Measurements from ENCODE around the gene OSM.

Gene OSM

DNA sequence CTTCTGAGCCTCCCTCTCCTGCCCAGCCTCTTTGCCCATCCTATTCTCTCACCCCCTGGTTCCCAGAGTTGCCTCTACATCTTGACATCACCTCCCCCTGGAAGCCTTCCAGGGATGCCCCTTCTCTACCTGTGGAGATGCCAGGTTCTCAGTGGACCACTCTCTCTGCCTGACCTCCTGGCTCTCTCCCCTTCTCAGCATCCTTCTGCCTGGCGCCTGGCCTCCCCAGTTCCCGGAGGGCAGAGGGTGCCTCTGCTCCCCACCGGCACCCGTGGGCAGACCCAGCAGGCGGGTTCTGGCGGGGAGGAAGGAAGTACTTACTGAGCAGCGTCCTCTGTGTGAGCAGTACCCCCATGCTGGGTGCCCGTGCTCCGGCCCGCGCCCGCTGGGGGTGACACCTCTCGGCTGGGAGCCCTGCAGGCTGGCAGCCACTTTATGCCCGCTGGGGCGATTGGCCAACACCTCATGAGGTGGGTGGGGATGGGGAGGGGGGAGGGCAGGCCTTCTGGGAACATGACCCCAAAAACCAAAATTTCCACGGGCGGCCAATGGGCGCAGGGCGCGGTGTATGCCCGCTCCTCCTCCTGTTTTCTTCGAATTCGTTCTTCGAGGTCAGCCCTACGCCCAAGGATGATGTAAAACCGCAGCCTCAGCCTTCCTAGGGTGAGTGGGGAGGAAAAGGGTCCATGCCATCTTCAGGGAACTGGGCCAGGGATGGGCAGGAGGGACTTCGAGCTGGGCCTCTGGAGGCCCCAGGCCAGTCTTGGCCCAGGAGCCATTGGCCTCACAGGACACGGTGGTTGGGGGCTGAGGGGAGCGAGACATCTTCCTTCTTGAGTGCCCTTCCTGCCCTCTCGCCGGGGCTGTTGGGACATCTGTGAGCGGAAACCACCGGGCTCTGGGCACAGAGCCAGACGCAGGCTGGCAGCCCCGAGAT lies at the start of gene OSM:
OSM (minus strand) TSS at position 407 of the 937 bp plus-strand sequence; CDS start at position 355, 52 bp downstream.
- DNase-seq = peak; percentile 70

DNA sequence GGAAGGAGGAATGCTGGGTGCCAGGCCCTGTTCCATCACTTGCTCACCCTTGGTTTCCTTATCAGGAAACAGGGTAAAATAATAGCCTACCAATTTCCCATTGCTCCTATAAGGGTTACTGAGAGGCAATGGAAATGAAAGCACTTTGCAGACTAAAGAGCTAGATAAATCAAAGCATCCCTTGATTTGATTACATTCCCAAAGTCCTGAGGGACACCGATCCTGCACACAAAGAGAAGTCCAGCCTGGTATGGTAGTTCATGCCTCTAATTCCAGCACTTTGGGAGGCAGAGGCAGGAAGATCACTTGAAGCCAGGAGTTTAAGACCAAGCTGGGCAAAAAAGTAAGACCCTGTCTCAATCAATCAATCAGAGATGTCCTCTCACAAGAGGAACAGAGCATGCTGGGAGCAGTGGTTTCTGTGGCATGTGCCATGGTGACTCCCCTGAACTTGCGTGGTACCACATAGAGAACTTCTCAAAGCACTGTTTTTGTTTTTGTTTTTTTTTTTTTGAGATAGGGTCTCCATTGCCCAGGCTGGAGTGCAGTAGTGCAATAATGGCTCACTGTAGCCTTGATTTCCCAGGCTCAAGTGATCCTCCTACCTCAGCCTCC lies 49.4 kb upstream of the OSM start:
- DNase-seq = no peak

DNA sequence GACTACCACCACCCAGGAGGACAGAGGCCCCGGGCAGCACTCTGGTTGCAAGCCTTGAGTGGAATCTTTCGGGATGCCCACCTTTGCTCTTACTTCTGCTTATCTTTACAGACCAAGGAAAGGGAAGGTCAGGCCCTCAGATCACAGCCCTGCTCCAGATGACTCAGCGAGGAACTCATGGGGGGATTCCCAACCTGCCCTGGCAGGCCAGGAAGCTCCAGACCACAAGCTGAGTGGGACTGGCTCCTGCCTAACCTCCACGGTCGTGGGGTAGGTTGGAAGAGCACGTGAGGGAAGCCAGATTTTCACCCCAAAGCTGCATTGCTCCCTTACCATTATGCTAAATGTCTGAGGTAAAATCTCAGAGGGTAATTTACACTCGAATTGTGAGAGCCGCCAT lies 48.3 kb upstream of the OSM start:
- peak; percentile 27 for DNase-seq

DNA sequence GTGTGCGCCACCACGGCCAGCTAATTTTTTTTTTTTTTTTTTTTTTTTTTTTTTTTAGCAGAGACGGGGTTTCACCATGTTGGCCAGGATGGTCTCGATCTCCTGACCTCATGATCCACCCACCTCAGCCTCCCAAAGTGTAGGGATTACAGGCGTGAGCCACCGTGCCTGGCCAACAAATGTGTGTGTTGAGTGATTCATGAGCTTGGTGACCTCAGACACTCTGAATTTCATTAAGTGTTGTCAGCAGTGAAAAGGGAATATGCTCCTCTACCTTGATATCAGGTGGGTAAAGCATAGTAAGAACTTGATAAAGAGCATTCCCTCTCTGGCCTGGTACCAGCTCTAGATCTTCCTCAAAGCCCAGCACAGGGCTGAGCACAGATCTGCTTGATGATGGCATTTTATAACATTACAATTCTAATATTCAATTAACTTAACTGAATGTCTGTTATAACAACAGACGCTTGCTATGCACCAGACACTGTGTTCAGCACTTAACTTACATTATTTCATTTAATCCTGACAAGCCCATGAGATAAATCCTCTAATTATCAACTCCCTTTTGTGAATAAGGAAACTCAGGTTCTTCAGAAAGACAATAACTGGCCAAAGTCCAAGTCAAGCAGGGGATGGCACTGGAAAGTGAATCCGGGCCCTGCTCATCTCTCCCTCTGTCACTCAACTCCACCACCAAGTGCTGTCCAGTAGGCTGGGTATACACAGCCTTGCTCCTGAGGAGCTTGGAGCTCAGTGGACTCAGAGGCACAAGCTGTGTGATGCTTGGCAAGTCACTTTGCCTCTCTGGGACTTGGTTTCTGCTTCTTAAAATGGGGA lies 47.1 kb upstream of the OSM start:
- DNase-seq = no peak

DNA sequence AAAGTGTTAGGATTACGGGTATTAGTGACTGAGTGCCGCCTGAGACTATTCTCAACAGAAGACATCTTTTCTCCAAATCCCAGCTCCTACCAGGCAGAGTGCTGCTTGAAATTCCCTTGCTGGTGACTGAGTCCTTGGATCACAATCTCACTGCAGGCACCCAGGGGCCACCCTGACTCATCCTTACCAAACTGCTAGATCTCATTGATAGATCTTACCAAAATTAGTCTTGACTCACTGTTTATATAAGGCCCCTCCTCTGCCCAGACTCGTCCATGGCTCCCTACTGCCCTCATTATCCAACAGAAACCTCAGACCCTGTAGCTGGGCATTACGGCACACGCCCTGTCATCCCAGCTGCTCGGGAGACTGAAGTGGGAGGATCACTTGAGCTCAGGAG lies 45.4 kb upstream of the OSM start:
- DNase-seq = no peak

DNA sequence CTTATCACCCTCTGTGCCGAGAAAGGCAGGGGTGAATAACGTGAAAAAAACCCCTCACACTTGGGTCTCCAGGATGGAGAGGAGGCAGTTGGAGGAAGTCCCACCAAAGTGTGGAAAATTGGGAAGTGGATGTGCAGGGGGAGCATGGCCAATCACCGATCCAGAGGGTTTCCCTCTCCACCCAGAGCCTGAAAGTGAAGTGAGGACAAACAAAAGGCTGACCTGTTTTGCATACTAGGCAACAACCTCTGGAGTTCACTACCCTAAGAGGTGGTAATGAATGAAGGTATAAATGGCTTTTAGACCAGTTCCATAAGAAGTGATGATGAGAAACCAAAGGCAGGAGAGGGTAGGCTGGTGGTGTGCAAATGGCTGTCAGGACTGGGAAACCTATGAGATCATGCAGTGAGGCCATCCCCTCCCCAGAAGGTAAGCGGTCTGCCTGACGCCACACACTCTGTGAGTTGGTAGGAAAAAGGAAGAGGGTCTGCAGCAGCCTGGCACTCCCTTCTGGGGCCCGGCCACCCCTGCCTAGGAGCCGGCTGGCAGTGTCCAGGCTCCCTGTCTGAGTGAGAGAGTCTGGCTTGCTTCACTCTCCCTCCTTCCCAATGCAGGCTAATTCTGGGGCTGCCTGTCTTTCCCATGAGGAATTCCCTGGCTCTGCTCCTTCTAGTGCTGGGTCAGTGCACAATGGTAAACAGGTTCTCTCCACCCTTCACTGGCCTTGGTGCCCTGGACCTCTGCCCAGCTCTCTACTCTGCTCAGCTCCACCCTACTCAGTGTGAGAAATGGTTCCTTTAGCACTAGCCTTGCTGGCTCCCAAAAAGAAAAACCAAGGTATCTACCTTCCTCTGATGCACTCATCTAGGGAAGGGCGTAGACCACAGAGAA lies 44.5 kb upstream of the OSM start:
- no peak for DNase-seq

DNA sequence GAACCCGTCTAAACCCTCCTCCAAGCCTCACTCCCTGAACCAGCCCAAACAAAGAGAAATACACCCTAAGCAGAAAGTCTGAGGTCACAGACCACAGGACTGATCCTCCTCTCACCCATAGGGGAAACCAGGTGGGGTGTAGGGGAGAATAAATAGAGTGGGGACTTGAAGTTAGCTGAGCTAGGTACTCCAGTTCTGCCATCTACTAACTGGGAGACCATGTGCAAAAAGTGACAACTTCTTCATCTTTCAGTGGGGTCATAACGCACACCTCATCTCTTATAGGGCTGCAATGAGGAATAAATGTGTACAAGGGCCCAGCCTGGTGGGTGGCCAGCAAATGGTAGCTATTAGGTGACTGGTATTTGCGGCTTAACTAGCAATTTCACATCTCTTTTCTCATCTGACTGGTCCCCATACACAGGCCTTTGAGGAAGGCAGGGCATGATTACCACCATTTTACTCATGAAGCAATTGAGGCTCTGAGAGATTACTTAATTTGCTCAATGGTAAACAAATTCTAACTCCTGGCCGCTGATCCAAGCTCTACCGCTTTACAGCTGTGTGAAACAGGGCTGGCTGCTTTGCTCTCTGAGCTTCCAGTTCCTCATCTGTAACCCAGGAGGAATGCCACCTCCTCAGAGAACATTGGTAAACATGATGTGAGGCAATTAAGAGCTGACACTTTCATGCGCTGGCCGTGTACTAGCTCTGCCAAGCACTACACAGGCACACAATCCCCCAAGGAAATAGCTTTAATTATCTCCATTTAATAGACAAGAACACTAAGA lies 43.5 kb upstream of the OSM start:
- DNase-seq = no peak

DNA sequence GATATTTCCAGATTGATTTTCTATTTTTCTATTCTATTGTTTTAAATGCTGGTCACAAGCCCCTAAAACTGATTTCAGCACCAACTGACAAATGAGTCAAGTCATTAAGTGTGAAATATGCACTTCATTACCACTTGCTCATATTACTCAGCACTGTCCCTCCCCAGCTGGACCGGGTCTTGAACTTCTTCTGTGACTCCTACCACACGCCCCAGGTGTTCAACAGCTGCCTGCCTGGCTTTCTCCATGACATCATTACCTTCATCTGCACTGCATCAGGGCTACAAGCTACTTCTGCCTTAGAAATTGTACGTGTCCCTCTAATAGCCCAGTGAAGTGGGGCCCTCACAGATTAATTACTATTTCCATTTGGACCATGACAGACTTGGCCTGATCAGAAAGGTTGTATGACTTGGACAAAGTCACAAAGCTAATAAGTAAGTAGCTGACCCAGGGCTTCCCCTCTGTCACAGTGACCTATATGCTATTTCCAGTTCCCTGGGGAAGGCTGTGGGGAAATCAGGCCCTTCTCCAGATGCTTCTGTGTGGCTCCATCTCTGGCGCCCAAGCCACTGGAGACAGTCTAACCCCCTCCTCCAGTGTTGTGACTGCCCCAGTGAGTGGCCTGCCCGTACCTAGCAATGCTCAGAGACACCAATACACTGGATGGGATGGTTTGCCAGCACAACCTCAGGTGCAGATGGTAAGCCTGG lies 42.0 kb upstream of the OSM start:
- no peak for DNase-seq

DNA sequence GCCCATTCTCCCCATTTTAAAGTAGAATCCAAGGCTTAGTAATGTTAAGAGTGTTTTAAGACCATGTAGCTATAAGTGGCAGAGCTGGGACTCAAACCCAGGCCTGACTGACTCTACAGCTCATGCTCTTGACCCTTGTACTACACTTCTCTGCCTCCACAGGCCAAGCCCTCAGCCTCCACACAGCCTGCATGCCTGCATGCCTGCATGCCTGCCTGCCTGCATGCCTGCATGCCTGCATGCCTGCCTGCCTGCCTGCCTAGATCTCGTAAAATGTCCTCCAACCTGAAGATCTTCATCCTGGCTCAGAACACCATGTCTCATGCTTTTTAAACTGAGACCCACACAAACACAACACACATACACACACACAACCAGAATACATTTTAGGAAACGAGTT lies 41.4 kb upstream of the OSM start:
- no peak for DNase-seq

DNA sequence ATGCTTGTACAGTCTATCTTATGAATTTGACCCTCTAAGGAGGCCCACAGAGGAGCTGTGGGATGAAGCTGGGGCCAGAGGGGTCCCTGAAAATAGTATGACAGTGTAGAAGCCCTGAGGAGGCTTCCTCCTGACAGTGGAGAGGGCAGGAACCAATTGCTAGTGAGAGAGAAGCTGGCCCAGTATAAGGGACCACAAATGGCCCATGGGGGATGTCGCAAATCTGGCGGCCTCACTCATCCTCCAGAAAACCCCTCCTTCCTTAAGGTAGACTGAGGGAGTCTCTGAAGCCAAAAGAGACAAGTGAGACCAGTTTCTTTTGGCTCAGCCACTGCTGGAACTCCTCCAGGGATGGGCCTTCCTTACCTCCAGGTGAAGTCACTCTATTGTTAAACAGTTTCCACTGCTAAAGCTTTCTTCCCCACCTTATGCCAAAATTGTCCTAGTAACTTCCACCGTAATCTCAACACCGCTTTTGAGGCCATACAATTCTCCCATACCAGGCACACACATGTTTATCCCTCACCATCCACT lies 40.5 kb upstream of the OSM start:
- no peak for DNase-seq

DNA sequence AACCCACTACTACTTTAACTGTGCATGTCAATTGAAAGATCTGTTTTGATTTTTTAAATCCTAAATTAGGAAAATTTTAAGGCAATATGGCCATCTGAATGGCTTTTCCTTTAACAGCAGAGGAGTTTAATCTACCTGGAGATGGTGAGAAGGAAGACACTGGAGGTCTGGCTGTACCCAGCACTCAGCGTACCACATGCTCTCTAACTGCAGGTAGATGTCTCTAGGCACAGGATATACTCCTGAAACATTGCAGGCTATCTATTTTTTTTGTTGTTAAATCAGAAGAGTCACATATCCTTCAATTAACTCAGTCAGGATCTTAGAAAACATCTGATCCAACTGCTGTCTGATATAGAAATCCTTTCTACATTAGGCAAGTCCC lies 40.0 kb upstream of the OSM start:
- no peak for DNase-seq

DNA sequence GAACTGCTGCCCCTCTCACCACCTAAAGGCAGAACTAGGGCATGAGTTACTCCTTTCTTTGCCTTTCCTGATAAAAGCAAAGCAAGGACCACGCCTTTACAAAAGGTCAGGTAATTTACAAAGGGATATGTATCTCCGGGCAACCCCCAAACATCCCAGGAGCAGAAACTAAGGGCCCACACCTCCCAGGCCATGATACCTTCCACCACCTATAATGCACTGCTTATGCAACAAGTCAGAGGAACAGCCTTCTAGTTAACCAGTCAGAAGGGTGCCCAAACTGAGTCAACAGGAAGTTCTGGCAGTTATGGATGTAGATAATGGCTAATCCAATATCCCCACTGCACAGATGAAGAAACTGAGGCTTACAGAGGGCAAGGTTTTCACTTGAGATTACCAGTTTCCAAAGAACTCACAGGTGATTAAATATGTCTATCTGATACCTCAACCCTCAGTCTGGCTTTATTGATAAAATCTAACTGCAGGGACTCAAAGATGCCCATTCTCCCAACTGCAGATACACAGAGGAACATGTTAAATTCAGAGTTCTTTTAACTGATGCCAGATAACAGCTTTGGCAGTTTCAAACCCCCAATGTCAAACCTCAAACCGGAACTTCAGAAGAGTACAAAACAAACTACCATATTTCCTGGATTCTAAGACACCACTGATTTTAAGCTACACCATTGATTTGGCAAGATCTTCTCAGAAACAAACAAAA lies 39.4 kb upstream of the OSM start:
- no peak for DNase-seq

DNA sequence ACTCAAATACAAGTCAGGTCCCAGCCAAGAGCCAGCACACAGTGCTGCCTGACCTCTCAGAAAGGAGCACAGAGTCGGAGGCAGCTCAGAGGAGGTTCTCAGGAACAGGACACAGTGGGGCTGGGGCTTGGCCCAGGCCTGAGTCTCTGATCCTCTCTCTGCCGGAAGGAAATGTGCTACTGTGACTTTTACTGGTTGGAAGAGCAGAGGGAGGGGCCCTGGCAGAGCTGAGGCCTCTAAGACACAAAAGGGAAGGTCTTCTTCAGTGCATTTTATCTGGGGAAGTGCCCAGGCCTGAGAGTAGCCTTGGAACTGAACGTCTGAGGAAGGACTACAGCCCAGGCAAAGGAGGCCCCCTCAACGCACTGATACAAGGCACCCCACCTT lies 38.9 kb upstream of the OSM start:
- DNase-seq = peak; percentile 53

DNA sequence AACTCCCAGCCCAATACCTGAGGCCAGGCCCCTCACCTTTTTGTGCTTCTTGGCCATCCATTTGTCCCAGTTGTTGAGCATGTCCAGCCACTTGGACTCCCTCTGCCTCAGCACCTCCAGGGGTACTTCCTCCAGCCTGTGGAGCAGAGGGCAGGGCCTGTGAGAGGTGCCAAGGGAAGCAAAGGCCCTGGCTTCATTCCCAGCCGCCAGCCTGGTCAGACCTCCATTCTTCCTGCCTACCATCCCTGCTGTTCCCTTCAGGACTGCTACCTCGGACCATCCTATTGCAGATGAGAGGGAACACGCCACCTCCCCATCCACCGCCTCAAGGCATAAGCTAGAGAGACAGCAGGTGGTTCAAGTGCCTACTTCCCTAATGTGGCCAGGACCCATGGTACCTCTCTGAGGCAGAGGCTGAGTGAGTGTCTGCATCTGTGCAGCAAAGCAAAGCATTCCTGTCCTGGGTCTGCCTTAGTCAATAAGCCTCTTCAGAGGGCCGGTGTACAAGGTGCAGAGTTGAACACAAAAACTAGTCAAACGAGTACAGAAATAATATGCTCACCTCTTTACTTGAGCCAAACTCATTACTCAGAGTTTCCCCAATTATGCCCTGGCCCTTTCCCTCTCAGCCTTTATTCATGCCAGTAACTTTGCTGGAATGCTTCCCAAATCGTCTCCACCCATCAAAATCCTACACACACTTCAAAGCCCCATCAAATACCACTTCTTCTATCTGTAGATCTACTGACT lies 38.0 kb upstream of the OSM start:
- DNase-seq = no peak

DNA sequence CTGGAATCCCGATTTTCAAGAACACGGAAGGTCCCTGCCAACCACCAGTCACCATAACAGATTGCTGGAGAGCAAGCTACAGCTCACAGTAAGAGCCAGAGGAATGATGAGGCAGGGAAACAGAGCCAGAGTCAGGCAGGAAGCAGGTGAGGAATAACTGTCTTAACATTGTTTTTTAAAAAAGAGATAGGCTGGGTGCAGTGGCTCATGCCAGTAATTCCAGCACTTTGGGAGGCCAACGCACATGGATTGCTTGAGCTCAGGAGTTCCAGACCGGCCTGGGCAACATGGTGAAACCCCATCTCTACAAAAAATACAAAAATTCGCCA lies 36.1 kb upstream of the OSM start:
- no peak for DNase-seq

DNA sequence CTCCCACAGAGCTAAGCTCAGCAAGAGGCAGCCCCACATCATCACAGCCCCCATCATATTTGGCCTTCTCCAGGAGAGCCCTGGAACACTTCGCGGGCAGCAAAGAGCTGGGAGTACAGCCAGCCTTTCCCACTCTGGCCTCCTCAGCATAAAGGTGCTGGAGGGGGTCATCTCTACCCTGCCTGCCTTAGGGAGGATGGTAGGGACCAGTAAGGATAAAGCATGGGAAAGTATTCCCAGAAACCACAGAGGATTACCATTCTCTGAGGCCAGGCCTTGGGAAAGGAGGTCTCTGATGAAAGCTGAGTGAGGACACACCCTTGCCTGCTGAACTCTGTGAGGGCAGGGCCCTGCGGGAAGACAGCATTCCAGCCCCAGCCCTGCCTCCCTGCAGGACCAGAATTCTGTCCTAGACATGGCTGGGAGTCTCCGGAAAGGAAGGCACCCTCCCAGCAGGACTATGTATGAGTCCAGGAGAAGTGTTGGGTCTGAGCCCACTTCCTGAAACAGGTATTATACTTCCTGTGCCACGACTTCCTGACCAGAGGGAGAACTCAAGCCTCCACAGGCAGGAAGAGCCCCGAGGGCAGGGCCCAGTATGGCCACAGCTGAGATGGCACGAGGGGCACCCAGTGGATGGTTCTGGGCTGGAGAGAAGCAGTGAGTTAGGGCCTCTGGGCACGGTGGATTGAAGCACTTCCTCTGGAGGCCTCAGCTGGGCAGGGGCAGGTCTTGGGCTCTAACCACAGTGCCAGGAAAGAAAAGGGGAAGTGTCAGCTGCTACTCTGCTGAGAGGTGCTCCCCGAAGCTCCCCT lies 35.6 kb upstream of the OSM start:
- DNase-seq = no peak

DNA sequence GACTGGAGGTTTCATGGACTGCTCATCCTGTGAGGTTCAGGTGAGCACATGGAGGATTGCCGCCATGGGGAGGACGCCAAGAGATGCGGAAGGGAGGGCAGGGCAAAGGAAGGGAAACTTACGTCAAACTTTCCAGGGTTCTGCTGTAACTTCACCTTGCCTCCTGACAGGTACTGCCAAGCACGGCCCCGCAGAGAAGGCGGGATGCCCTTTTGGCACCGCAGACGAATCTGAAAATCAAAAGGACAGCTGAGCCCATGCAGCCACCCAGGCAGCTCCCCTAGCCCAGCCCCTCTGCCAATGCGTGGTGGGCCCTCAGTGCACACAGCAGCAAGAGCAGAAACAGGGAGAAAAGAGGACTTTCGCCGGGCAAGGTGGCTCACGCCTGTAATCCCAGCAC lies 32.7 kb upstream of the OSM start:
- no peak for DNase-seq

DNA sequence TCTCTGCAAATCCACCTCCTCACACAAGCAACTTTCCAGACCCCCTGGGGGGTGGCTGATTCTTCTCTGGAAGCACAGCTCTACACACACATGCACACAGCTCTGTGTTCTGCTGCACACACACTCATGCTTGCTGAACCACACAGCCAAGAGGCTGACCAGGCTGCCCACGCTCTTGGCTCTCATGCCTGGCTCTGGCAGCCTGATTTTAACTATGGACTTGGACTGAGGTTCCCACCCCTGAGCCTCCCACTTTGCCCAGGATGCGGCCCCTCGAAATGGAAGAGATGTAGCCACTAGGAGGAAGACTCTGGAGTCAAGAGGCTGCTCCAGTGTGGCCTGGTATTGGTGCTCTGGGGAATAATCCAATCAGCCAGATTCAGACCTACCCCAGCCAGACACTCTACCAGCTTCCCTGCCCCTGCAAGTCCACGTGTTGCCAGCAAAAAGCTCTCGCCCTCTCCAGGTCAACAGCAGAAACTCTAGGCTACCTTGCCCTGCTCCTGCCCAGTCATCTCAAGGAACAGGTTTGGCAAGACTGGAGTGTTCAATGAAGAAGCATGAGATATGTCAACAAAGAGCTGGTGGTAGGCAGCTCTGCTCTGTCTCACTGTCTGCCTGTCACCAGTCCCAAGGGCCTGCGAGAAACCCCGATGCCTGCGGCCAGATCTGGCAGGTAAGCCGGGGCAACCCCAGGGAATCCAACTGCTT lies 31.5 kb upstream of the OSM start:
- no peak for DNase-seq

Measured in activated effector memory CD4-positive, alpha-beta T cell treated with Interleukin-2 at 50 U/mL for 16 hours (primary cell).